Activated CD8-positive, alpha-beta T cell treated with anti-CD3 and anti-CD28 coated beads, Interleukin-2, amount 10 ng/mL, durations not matched to agents 7 days and 5 days (primary cell): ENCODE results near the gene ALDH8A1. TPM values are rescaled to one million over a fixed set of nuclear protein-coding genes. Genes with fewer than 3 reads are reported as not detected.

ENCODE experiments used
- ATAC-seq: fragments of 150-1000 bp; cut with Tn5 transposase; one replicate; pipeline ENCODE4 v1.10.0; 2021; ENCODE audit warnings: moderate library complexity
- CTCF ChIA-PET: fragments of 350-600 bp; sonication (Branson Sonifier 250); formaldehyde crosslinking; loops from one replicate; lab custom pipeline; 2021; ENCODE audit warnings: antibody characterized with exemption; lab: Charles Lee
- POLR2A ChIA-PET: fragments of 350-600 bp; sonication (Branson Sonifier 250); formaldehyde crosslinking; loops from one replicate; lab custom pipeline; 2021; ENCODE audit warnings: antibody characterized with exemption; lab: Charles Lee
- DNase-seq: peaks from one replicate; pipeline ENCODE4 v3.0.0-alpha.2; 2020
- H3K27ac Mint-ChIP-seq: one replicate; pipeline ENCODE4 v1.8.0; 2021; ENCODE audit warnings: mild to moderate bottlenecking, mixed read lengths
- H3K27me3 Mint-ChIP-seq: one replicate; pipeline ENCODE4 v1.8.0; 2021; ENCODE audit warnings: low read depth, mixed read lengths
- H3K36me3 Mint-ChIP-seq: one replicate; pipeline ENCODE4 v1.8.0; 2021; ENCODE audit warnings: low read depth, mixed read lengths
- H3K4me1 Mint-ChIP-seq: one replicate; pipeline ENCODE4 v1.8.0; 2021; ENCODE audit warnings: low read depth, mixed read lengths
- H3K4me3 Mint-ChIP-seq: one replicate; pipeline ENCODE4 v1.8.0; 2021; ENCODE audit warnings: mild to moderate bottlenecking, mixed read lengths
- H3K9me3 Mint-ChIP-seq: one replicate; pipeline ENCODE4 v1.8.0; 2022; ENCODE audit warnings: mixed read lengths; ENCODE audit not compliant: insufficient read depth
- total RNA-seq, 2 experiments: library from RNA; stranded (reverse); gene quantifications; one replicate each; pipeline ENCODE4 v1.2.3, GENCODE V29; 2021

ALDH8A1 gene
- total RNA-seq, 2 experiments from 2014 or later = 0.45 to 0.47 TPM

GRCh38 chr6:134948691-134949090 is 1.2 kb downstream of the ALDH8A1 start:
- CTCF ChIA-PET = interaction anchor here (2.1 kb wide), 1 partner anchor 8 kb away, joined by 16 read pairs; no protein-coding TSS in a partner anchor
- no peak overlapping the region for H3K4me3 Mint-ChIP-seq
- no peaks in the 10 kb centered on the region for H3K36me3 Mint-ChIP-seq
- H3K27me3 Mint-ChIP-seq = no peaks in the 10 kb centered on the region
- H3K4me1 Mint-ChIP-seq = no peaks in the 10 kb centered on the region
- DNase-seq = no peak
- no peak for ATAC-seq
- no peak overlapping the region for H3K27ac Mint-ChIP-seq
- no peaks in the 10 kb centered on the region for H3K9me3 Mint-ChIP-seq
- POLR2A ChIA-PET = no interaction called here

DNA sequence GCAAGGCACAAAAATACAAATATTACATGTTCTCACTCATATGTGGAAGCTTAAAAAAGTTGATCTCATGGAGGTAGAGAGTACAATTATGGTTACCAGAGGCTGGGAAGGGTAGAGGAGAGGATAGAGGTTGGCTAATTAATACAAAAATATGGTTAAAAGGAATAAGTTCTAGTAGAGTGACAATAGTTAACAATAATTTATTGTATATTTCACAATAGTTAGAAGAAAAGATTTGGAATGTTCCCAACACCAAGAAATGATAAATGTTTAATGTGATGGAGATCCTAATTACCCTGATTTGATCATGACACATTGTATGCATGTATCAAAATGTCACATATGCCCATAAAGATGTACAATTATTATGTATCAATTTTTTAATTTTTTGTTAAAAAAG is 1.8 kb downstream of the ALDH8A1 start:
- H3K4me3 Mint-ChIP-seq = no peak overlapping the region
- no peaks in the 10 kb centered on the region for H3K4me1 Mint-ChIP-seq
- no peaks in the 10 kb centered on the region for H3K9me3 Mint-ChIP-seq
- no peak for DNase-seq
- CTCF ChIA-PET = no interaction called here
- POLR2A ChIA-PET = no interaction called here
- no peak for ATAC-seq
- no peaks in the 10 kb centered on the region for H3K36me3 Mint-ChIP-seq
- no peaks in the 10 kb centered on the region for H3K27me3 Mint-ChIP-seq
- H3K27ac Mint-ChIP-seq = no peak overlapping the region

DNA sequence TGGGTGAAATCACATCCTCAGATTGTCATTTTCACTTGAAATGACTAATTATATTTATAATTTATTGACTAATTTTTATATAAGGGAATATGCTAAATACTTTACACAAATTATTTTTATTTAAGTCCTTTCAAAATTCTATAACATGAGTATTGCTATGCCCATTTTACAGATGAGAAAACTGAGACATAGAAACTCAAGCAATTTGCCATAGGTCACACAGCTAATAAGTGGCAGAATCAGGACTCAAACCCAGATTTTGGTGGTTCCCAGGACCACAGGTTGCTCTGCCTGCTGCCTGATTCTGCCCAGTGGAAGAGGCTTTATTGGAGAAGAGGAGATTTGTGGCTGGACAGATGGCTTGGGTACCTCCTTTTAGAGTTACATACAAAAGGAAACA is 4.9 kb downstream of the ALDH8A1 start:
- H3K36me3 Mint-ChIP-seq = no peaks in the 10 kb centered on the region
- H3K4me1 Mint-ChIP-seq = no peaks in the 10 kb centered on the region
- no peak for DNase-seq
- H3K4me3 Mint-ChIP-seq = no peak overlapping the region
- no peak for ATAC-seq
- ChIA-PET CTCF (no interaction called here), POLR2A (no interaction called here)
- no peaks in the 10 kb centered on the region for H3K27me3 Mint-ChIP-seq
- no peaks in the 10 kb centered on the region for H3K9me3 Mint-ChIP-seq
- H3K27ac Mint-ChIP-seq = no peak overlapping the region

GRCh38 chr6:134943522-134944111 is 6.3 kb downstream of the ALDH8A1 start:
- no peak overlapping the region for H3K27ac Mint-ChIP-seq
- H3K4me1 Mint-ChIP-seq = peaks cover 7% of the 10 kb centered on the region
- POLR2A ChIA-PET = no interaction called here
- H3K36me3 Mint-ChIP-seq = no peaks in the 10 kb centered on the region
- no peak overlapping the region for H3K4me3 Mint-ChIP-seq
- DNase-seq = no peak
- ATAC-seq = no peak
- no peaks in the 10 kb centered on the region for H3K9me3 Mint-ChIP-seq
- CTCF ChIA-PET = interaction anchor here (1.6 kb wide), 1 partner anchor 820 kb away, joined by 4 read pairs; no protein-coding TSS in a partner anchor
- no peaks in the 10 kb centered on the region for H3K27me3 Mint-ChIP-seq

DNA sequence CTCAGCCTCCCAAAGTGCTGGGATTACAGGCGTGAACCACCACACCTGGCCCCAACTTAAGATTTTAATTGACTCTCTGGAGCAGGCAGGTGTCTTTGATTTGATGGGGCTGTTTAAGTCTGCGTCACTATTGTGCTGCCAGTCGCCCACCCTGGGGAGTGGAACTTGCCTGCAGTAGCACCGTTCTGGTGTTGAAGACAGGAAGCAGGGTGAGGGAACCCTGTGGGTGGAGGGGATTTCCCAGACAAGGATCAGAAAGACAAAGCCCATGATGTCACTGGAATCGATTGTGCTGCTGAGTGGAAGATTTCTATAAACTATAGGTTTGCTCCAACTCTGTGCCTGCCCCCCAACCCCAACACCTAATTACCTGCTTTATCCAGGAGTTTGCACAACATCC is 11.0 kb downstream of the ALDH8A1 start:
- Mint-ChIP-seq H3K27ac (no peak overlapping the region), H3K36me3 (no peaks in the 10 kb centered on the region), H3K27me3 (no peaks in the 10 kb centered on the region), H3K4me1 (peaks cover 7% of the 10 kb centered on the region), H3K9me3 (no peaks in the 10 kb centered on the region), H3K4me3 (no peak overlapping the region)
- DNase-seq = peak; percentile 40
- ChIA-PET CTCF (interaction anchor here (0.5 to 3.6 kb wide), 13 partner anchors 54 to 842 kb away, joined by 3 to 45 read pairs (median 5); no protein-coding TSS in a partner anchor), POLR2A (interaction anchor here (0.6 kb wide), 1 partner anchor 726 kb away, joined by 3 read pairs; no protein-coding TSS in a partner anchor)
- ATAC-seq = peak; percentile 84

DNA sequence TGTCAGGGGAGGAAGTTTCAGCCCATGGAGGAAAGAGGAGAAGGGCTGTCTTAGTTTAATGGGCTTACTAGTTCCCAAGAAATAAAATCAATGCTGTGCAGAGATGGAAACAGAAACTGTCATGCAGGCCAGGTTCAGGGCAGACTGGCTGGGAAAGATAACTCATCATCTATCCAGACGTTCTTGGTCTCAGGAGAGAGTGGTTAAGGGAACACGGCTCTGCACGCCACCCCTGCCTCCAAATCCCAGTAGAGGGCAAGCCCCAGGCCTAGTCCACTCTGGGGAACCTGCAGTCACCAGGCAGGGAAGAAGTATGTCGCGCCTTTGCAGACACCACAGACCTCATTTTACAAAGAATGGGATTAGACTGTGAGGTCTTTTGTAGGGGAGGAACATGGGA is 12.5 kb downstream of the ALDH8A1 start:
- Mint-ChIP-seq H3K4me1 (peaks cover 7% of the 10 kb centered on the region), H3K27ac (no peak overlapping the region), H3K36me3 (no peaks in the 10 kb centered on the region), H3K27me3 (no peaks in the 10 kb centered on the region), H3K9me3 (no peaks in the 10 kb centered on the region), H3K4me3 (no peak overlapping the region)
- no peak for DNase-seq
- no peak for ATAC-seq
- ChIA-PET CTCF (no interaction called here), POLR2A (no interaction called here)

- Mint-ChIP-seq H3K27me3 (no peaks in the 10 kb centered on the region), H3K36me3 (no peaks in the 10 kb centered on the region), H3K4me1 (peaks cover 7% of the 10 kb centered on the region), H3K4me3 (no peak overlapping the region), H3K9me3 (no peaks in the 10 kb centered on the region), H3K27ac (no peak overlapping the region)
- ATAC-seq (no peak), DNase-seq (no peak)
- ChIA-PET POLR2A (no interaction called here), CTCF (no interaction called here)
Observed at GRCh38 chr6:134936931-134937330, 13.0 kb downstream of the ALDH8A1 start.

DNA sequence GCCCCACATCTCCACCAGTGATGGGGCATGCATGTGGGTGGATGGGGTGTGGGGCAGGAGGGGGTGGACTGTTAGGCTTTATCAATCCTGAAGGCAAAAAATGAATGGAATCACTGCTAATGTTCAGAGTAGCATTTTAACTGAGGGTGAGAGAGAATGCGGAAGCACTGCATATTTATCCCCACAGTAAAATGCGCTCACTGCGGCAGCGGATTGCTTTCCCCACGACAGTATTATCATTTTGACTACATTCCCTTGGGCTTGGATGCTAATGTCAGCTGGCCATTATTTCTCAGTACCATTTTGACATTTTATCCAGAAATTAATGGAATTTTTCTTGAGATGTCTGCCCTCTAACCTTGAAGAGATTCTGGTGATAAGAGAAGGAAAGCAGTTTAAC is 13.4 kb downstream of the ALDH8A1 start:
- DNase-seq = no peak
- no peak for ATAC-seq
- ChIA-PET CTCF (no interaction called here), POLR2A (no interaction called here)
- H3K4me1 Mint-ChIP-seq = peaks cover 7% of the 10 kb centered on the region
- H3K36me3 Mint-ChIP-seq = no peaks in the 10 kb centered on the region
- no peaks in the 10 kb centered on the region for H3K9me3 Mint-ChIP-seq
- H3K27me3 Mint-ChIP-seq = no peaks in the 10 kb centered on the region
- H3K4me3 Mint-ChIP-seq = no peak overlapping the region
- H3K27ac Mint-ChIP-seq = no peak overlapping the region

DNA sequence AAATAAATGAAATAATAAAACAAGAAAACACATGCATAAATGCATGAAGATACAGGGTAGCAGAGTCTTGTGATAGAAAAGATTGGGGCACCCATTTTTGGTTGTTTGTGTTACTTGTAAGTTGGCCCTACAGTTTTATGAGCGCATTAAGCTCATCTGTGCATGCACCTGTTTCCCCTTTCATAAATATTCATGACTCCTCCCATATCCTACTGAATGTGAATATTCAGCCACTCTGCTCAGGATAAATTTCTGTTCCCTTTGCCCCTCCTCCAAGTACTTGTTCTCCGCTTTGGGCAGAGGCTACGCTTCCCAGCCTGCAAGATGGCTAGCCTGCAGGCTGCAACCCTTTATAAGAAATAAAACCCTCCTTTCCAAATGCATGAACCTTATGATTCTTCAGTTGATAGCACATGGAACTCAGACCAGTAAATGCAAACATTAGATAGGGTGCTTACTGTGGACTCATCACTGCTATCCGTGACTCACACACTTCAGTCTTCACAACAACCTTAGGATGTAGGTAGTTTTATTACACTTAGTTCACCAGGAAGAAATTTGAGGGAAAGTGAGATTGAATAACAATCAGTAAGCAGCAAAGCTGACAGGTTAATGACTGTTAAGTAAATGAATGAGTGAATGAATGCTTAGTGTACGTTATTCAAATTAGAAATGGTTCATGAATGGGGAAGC is 15.0 kb downstream of the ALDH8A1 start:
- ATAC-seq (no peak), DNase-seq (no peak)
- no peak overlapping the region for H3K27ac Mint-ChIP-seq
- ChIA-PET CTCF (interaction anchor here (1.3 kb wide), 1 partner anchor 811 kb away, joined by 3 read pairs; no protein-coding TSS in a partner anchor), POLR2A (interaction anchor here (0.6 kb wide), 1 partner anchor 120 kb away, joined by 4 read pairs; no protein-coding TSS in a partner anchor)
- H3K36me3 Mint-ChIP-seq = no peaks in the 10 kb centered on the region
- H3K9me3 Mint-ChIP-seq = no peaks in the 10 kb centered on the region
- H3K4me3 Mint-ChIP-seq = no peak overlapping the region
- H3K4me1 Mint-ChIP-seq = peaks cover 7% of the 10 kb centered on the region
- H3K27me3 Mint-ChIP-seq = no peaks in the 10 kb centered on the region

DNA sequence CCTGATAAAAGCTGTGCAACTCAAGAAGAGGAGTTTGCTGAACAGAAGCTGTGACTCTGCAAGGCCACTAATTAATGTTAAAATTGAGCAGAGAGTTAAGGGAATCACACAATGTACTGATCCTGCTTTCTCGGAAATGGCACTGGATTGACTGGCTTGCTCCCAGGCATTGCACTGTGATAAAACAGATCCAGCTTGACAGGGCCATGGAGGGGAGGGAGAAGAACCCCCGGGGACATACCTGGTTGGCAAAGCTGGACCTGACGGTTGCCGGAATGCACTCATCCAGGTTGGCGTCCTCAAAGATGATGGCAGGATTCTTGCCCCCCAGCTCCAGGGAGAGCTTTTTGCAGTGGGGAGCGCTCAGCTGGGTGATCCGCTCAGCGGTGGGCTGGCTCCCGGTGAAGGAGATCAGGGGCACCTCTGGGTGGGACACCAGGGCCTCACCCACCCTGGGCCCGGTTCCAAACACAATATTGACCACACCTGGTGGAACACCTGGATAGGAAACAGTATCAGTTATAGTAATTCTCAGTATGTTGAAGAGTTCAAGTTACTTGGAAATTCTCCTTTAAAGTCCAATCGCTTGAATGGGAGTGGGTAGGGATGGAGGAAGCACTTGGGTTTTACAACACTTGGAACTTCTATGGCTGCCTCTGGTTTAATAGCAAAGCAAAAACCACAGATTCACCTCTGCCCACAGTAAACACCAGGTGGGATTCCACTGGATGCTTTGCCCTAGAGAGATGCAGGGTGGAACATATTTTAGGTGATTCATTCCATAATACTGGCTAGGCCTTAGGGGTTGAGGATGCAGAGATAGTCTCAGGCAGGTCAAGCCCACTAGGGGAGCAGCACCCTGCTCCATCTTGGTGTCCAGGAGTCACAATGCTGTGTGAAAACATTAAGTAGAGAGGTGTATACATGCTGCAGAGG is 17.1 kb downstream of the ALDH8A1 start:
- no peaks in the 10 kb centered on the region for H3K36me3 Mint-ChIP-seq
- H3K4me1 Mint-ChIP-seq = peaks cover 3% of the 10 kb centered on the region
- H3K9me3 Mint-ChIP-seq = no peaks in the 10 kb centered on the region
- CTCF ChIA-PET = interaction anchor here (1.6 kb wide), 1 partner anchor 8 kb away, joined by 8 read pairs; no protein-coding TSS in a partner anchor
- H3K4me3 Mint-ChIP-seq = no peak overlapping the region
- no peaks in the 10 kb centered on the region for H3K27me3 Mint-ChIP-seq
- ATAC-seq (no peak), DNase-seq (no peak)
- no peak overlapping the region for H3K27ac Mint-ChIP-seq
- POLR2A ChIA-PET = no interaction called here

- no peaks in the 10 kb centered on the region for H3K9me3 Mint-ChIP-seq
- CTCF ChIA-PET = interaction anchor here (1.6 kb wide), 1 partner anchor 9 kb away, joined by 8 read pairs; no protein-coding TSS in a partner anchor
- no peak overlapping the region for H3K4me3 Mint-ChIP-seq
- no peak overlapping the region for H3K27ac Mint-ChIP-seq
- no peaks in the 10 kb centered on the region for H3K36me3 Mint-ChIP-seq
- peaks cover 9% of the 10 kb centered on the region for H3K4me1 Mint-ChIP-seq
- POLR2A ChIA-PET = no interaction called here
- no peak for ATAC-seq
- no peaks in the 10 kb centered on the region for H3K27me3 Mint-ChIP-seq
- DNase-seq = no peak
Observed at GRCh38 chr6:134932098-134932497, 17.8 kb downstream of the ALDH8A1 start.
